H1 (cell line): ENCODE results near the gene CACNA1A. TPM values are rescaled to one million over a fixed set of nuclear protein-coding genes. Genes with fewer than 3 reads are reported as not detected.

Experiments used
- CTCF ChIA-PET: fragments of 300-600 bp; sonication (Branson Sonifier 250); formaldehyde crosslinking; loops from one replicate; lab custom pipeline; 2021; ENCODE audit not compliant: partially characterized antibody; lab: Charles Lee
- POLR2A ChIA-PET: fragments of 300-600 bp; sonication (Branson Sonifier 250); formaldehyde crosslinking; loops from one replicate; lab custom pipeline; 2021; ENCODE audit warnings: inconsistent platforms; ENCODE audit not compliant: partially characterized antibody; lab: Charles Lee
- DNase-seq, 2 experiments: peaks; one replicate each; pipeline versions ENCODE4 v3.0.0 to v3.0.0-alpha.2; 2010 to 2022; ENCODE audit warnings: low spot score in 2 of 2, low read depth in 1 of 2, mixed read lengths in 1 of 2
- FAIRE-seq: peaks from 2 replicates; lab custom pipeline; 2011; peaks lifted over from hg19 to GRCh38; lab: Jason Lieb, UNC
- H2AFZ ChIP-seq: 2 replicates; pipeline ENCODE4 v1.8.1; 2012; ENCODE audit warnings: low read length, inconsistent platforms
- H2AK5ac ChIP-seq: 2 replicates; pipeline ENCODE4 v1.6.1; 2013; ENCODE audit warnings: low read depth, low read length
- H2BK120ac ChIP-seq: replicated peaks from 2 replicates; pipeline ENCODE3; 2013; ENCODE audit warnings: low read depth, low read length, inconsistent platforms
- H2BK12ac ChIP-seq: 2 replicates; pipeline ENCODE4 v1.6.1; 2013; ENCODE audit warnings: low read depth, low read length
- H2BK15ac ChIP-seq: 2 replicates; pipeline ENCODE4 v1.6.1; 2013; ENCODE audit warnings: low read length
- H2BK20ac ChIP-seq: 2 replicates; pipeline ENCODE4 v1.6.1; 2013; ENCODE audit warnings: low read length
- H2BK5ac ChIP-seq: 2 replicates; pipeline ENCODE4 v1.6.1; 2013; ENCODE audit warnings: low read depth, low read length
- H3K14ac ChIP-seq: 2 replicates; pipeline ENCODE4 v1.6.1; 2013; ENCODE audit warnings: inconsistent platforms; ENCODE audit not compliant: insufficient read length
- H3K18ac ChIP-seq: 2 replicates; pipeline ENCODE4 v1.6.1; 2013; ENCODE audit warnings: low read length; ENCODE audit errors: extremely low read depth
- H3K23ac ChIP-seq: 2 replicates; pipeline ENCODE4 v1.6.1; 2013; ENCODE audit warnings: inconsistent platforms; ENCODE audit not compliant: insufficient read length
- H3K23me2 ChIP-seq: 2 replicates; pipeline ENCODE4 v1.6.1; 2013; ENCODE audit warnings: low read depth, low read length
- H3K27ac ChIP-seq: 2 replicates; pipeline ENCODE4 v1.6.1; 2011; ENCODE audit warnings: low read depth, low read length, inconsistent platforms
- H3K27me3 ChIP-seq, 4 experiments: replicated peaks in 1 of 4; 1 replicate in 1 of 4; 2 replicates in 3 of 4; pipeline versions ENCODE4 v1.6.1 to v1.8.1; 2011 to 2013; ENCODE audit warnings: low read length in 3 of 4, mild to moderate bottlenecking in 3 of 4, inconsistent platforms in 2 of 4, mixed read lengths in 2 of 4, moderate library complexity in 1 of 4; ENCODE audit not compliant: control insufficient read depth in 3 of 4, insufficient read depth in 3 of 4; ENCODE audit errors: extremely low read depth in 1 of 4
- H3K36me3 ChIP-seq, 4 experiments: 2 replicates each; pipeline versions ENCODE4 v1.6.1 to v1.8.1; 2011 to 2013; ENCODE audit warnings: mild to moderate bottlenecking in 4 of 4, low read length in 3 of 4, moderate library complexity in 2 of 4, control low read depth in 1 of 4, inconsistent platforms in 1 of 4; ENCODE audit not compliant: insufficient read depth in 4 of 4, control insufficient read depth in 2 of 4
- H3K4ac ChIP-seq: replicated peaks from 2 replicates; pipeline ENCODE3; 2013; ENCODE audit warnings: low read length, low read depth, mixed read lengths, inconsistent platforms; ENCODE audit not compliant: insufficient read length
- H3K4me1 ChIP-seq, 4 experiments: replicated peaks in 1 of 4; 1 replicate in 1 of 4; 2 replicates in 3 of 4; pipeline versions ENCODE4 v1.6.1 to v1.8.1; 2011 to 2013; ENCODE audit warnings: low read length in 3 of 4, inconsistent platforms in 2 of 4, mixed read lengths in 1 of 4; ENCODE audit not compliant: insufficient read depth in 4 of 4, control insufficient read depth in 3 of 4
- H3K4me2 ChIP-seq, 2 experiments: 2 replicates each; pipeline versions ENCODE4 v1.6.1 to v1.8.1; 2011 to 2013; ENCODE audit warnings: low read depth in 2 of 2, low read length in 2 of 2, control low read depth in 1 of 2, inconsistent platforms in 1 of 2, mild to moderate bottlenecking in 1 of 2; ENCODE audit not compliant: insufficient read depth in 1 of 2
- H3K4me3 ChIP-seq, 4 experiments: fragments of 200-600, 300-600 bp in 1 of 4; sonication (generic), shearing (Covaris generic), sonication (Bioruptor Twin) in 1 of 4; 2 replicates each; pipeline versions ENCODE4 v1.5.1 to v1.8.1; 2011 to 2016; ENCODE audit warnings: low read length in 4 of 4, low read depth in 3 of 4, control low read depth in 2 of 4, inconsistent platforms in 2 of 4, mild to moderate bottlenecking in 2 of 4, mixed read lengths in 1 of 4, moderate library complexity in 1 of 4; ENCODE audit not compliant: insufficient read depth in 2 of 4; ENCODE audit errors: extremely low read depth in 1 of 4
- H3K56ac ChIP-seq: replicated peaks from 2 replicates; pipeline ENCODE3; 2013; ENCODE audit warnings: low read depth, mild to moderate bottlenecking, mixed read lengths, low read length, inconsistent platforms; ENCODE audit not compliant: insufficient read length
- H3K79me1 ChIP-seq: 2 replicates; pipeline ENCODE4 v1.6.1; 2013; ENCODE audit warnings: low read depth, low read length, control low read depth
- H3K79me2 ChIP-seq, 2 experiments: 2 replicates each; pipeline versions ENCODE4 v1.6.1 to v1.8.1; 2012 to 2013; ENCODE audit warnings: low read length in 2 of 2, mild to moderate bottlenecking in 2 of 2, inconsistent platforms in 1 of 2; ENCODE audit not compliant: insufficient read depth in 2 of 2, control insufficient read depth in 1 of 2
- H3K9ac ChIP-seq, 4 experiments: replicated peaks in 1 of 4; 1 replicate in 1 of 4; 2 replicates in 3 of 4; pipeline versions ENCODE4 v1.6.1 to v1.8.1; 2011 to 2013; ENCODE audit warnings: low read depth in 3 of 4, low read length in 3 of 4, control low read depth in 2 of 4, mild to moderate bottlenecking in 2 of 4, moderate library complexity in 2 of 4, inconsistent platforms in 1 of 4; ENCODE audit errors: extremely low read depth in 1 of 4
- H3K9me3 ChIP-seq, 2 experiments: 2 replicates each; pipeline versions ENCODE4 v1.6.1 to v1.8.1; 2012 to 2013; ENCODE audit warnings: mild to moderate bottlenecking in 2 of 2, moderate library complexity in 2 of 2, control low read depth in 1 of 2, inconsistent platforms in 1 of 2, low read depth in 1 of 2, low read length in 1 of 2, mixed read lengths in 1 of 2; ENCODE audit not compliant: insufficient read depth in 2 of 2
- H4K20me1 ChIP-seq, 2 experiments: replicated peaks in 1 of 2; 2 replicates each; pipeline versions ENCODE3 to v1.8.1; 2011 to 2013; ENCODE audit warnings: inconsistent platforms in 2 of 2, low read length in 2 of 2, mild to moderate bottlenecking in 1 of 2; ENCODE audit not compliant: insufficient read depth in 2 of 2, control insufficient read depth in 1 of 2
- H4K5ac ChIP-seq: 2 replicates; pipeline ENCODE4 v1.6.1; 2013; ENCODE audit warnings: low read length, low read depth, mixed read lengths, inconsistent platforms; ENCODE audit not compliant: insufficient read length
- H4K8ac ChIP-seq: 2 replicates; pipeline ENCODE4 v1.8.0; 2013; ENCODE audit warnings: mild to moderate bottlenecking, moderate library complexity, low read length, inconsistent platforms; ENCODE audit not compliant: insufficient read depth; ENCODE audit errors: extremely low read depth
- H4K91ac ChIP-seq: replicated peaks from 2 replicates; pipeline ENCODE3; 2013; ENCODE audit warnings: low read length, mixed read lengths, inconsistent platforms; ENCODE audit not compliant: insufficient read length
- GABPA ChIP-seq: IDR thresholded peaks from 2 replicates; pipeline ENCODE4 v1.6.1; 2011; ENCODE audit warnings: mild to moderate bottlenecking, low read length, moderate library complexity, borderline replicate concordance; ENCODE audit not compliant: insufficient read depth
- HDAC6 ChIP-seq: IDR thresholded peaks from one replicate; pipeline ENCODE4 v1.7.1; 2012; ENCODE audit warnings: low read depth, mild to moderate bottlenecking, inconsistent platforms, low read length, moderate library complexity
- MAFK ChIP-seq: IDR thresholded peaks from 2 replicates; pipeline ENCODE4 v1.6.1; 2012; ENCODE audit warnings: low read depth, mild to moderate bottlenecking, improper control_type of control experiment, low read length
- NRF1 ChIP-seq: IDR thresholded peaks from 2 replicates; pipeline ENCODE4 v1.6.1; 2011; ENCODE audit warnings: mild to moderate bottlenecking, low read depth, low read length, improper control_type of control experiment
- RAD21 ChIP-seq, 2 experiments: IDR thresholded peaks in 1 of 2; conservative IDR thresholded peaks in 1 of 2; 2 replicates each; pipeline ENCODE4 v1.6.1; 2011; ENCODE audit warnings: low read depth in 2 of 2, low read length in 2 of 2, improper control_type of control experiment in 1 of 2, inconsistent platforms in 1 of 2, mild to moderate bottlenecking in 1 of 2, moderate library complexity in 1 of 2
- WGBS, 2 experiments: shearing (Covaris generic) in 1 of 2; methylation state at CpG; one replicate each; pipeline versions ENCODE4 v1.1.6 to v1.1.7; 2013 to 2015; ENCODE audit warnings: low lambda C conversion rate in 2 of 2, mixed read lengths in 2 of 2, inconsistent platforms in 1 of 2, low coverage in 1 of 2, missing lambda C conversion rate in 1 of 2; ENCODE audit not compliant: insufficient replicate concordance in 2 of 2, insufficient coverage in 1 of 2, insufficient read length in 1 of 2; ENCODE audit errors: extremely low coverage in 1 of 2, missing lambda C conversion rate in 1 of 2; 5-methylcytosine and 5-hydroxymethylcytosine counted together
- polyA plus RNA-seq, 7 experiments: library from polyadenylated mRNA; depleted of rRNA in 3 of 7; stranded (reverse) in 5 of 7; unstranded in 2 of 7; fragments of >200 nt in 5 of 7; fragments of 200-250 nt in 2 of 7; gene quantifications; 1 replicate in 5 of 7; 2 replicates in 1 of 7; 4 replicates in 1 of 7; pipeline versions ENCODE4 v1.2.1 to v1.2.3, GENCODE V29; 2011 to 2013; ENCODE audit warnings: missing spikeins in 2 of 7, mixed read lengths in 2 of 7
- total RNA-seq: library from RNA; stranded (reverse); fragmentation: NEBNext Ultra II Directional; extraction: Animal tissue kit (Norgen Biotek cat#: 25700); gene quantifications from 2 replicates; pipeline ENCODE4 v1.2.1, GENCODE V29; 2021

CACNA1A gene
- total and polyA plus RNA-seq, 2 of the 8 experiments (the other 6 are each of a cell fraction or from before 2014, with no cell fraction given) = 10.7 to 25.3 TPM

GRCh38 chr19:13398182-13398581 lies 108.1 kb downstream of the CACNA1A start:
- H4K5ac ChIP-seq = no peak overlapping the region
- H3K4ac ChIP-seq = no peak overlapping the region
- H3K23ac ChIP-seq = no peak overlapping the region
- H2AK5ac ChIP-seq = no peak overlapping the region
- no peak overlapping the region for H2BK20ac ChIP-seq
- no peaks in the 10 kb centered on the region; a peak in 1 of 7 replicates for H3K27me3 ChIP-seq
- no peak overlapping the region for H3K4me2 ChIP-seq
- no peak overlapping the region for H2BK5ac ChIP-seq
- no peak overlapping the region for H2BK15ac ChIP-seq
- no peak overlapping the region for H3K14ac ChIP-seq
- H3K4me3 ChIP-seq = no peak overlapping the region
- DNase-seq (no peak), FAIRE-seq (no peak)
- no peak overlapping the region for H2AFZ ChIP-seq
- no peaks in the 10 kb centered on the region for H4K20me1 ChIP-seq
- ChIA-PET CTCF (interaction anchor here (0.6 to 1.6 kb wide), 8 partner anchors 9 to 121 kb away, joined by 3 to 5 read pairs (median 3); no protein-coding TSS in a partner anchor), POLR2A (no interaction called here)
- no peak overlapping the region for H4K8ac ChIP-seq
- no peaks in the 10 kb centered on the region for H3K23me2 ChIP-seq
- no peak overlapping the region for H3K56ac ChIP-seq
- H2BK12ac ChIP-seq = no peak overlapping the region
- no peak overlapping the region for H3K18ac ChIP-seq
- H2BK120ac ChIP-seq = no peak overlapping the region
- no peaks in the 10 kb centered on the region for H3K36me3 ChIP-seq
- no peak overlapping the region for H3K27ac ChIP-seq
- H3K79me2 ChIP-seq = no peaks in the 10 kb centered on the region
- no peaks in the 10 kb centered on the region for H3K79me1 ChIP-seq
- peaks cover 0 to 3% (median 1%) of the 10 kb centered on the region in 4 experiments; a peak in 2 of 7 replicates for H3K4me1 ChIP-seq
- TF ChIP-seq NRF1 = no peak
- TF ChIP-seq MAFK = no peak
- TF ChIP-seq RAD21 (IDR thresholded peaks at IDR 0.05 in 1 of 2, conservative IDR thresholded peaks at IDR 0.05 in 1 of 2; ENCODE audit: low read depth in 2 of 2, low read length in 2 of 2) = no peak
- no peak for TF ChIP-seq GABPA
- TF ChIP-seq HDAC6 = no peak
- no peak overlapping the region for H3K9ac ChIP-seq
- no peak overlapping the region for H4K91ac ChIP-seq
- WGBS, 2 experiments = 82% methylated on average over 2 of the region's 4 CpGs; no CpG with 5 or more reads in 1 of the 2 experiments
- no peaks in the 10 kb centered on the region for H3K9me3 ChIP-seq
